ENCODE data around the gene RNLS.
A peak's percentile ranks its signal among the peaks of the same experiment; 100 is the strongest.

The RNLS gene

GRCh38 chr10:88423732-88424131, 159.4 kb downstream of the RNLS start:
- DNase-seq = no peak

- DNase-seq = no peak
These were observed 161.5 kb downstream of the RNLS start for GRCh38 chr10:88421590-88421989.

DNA sequence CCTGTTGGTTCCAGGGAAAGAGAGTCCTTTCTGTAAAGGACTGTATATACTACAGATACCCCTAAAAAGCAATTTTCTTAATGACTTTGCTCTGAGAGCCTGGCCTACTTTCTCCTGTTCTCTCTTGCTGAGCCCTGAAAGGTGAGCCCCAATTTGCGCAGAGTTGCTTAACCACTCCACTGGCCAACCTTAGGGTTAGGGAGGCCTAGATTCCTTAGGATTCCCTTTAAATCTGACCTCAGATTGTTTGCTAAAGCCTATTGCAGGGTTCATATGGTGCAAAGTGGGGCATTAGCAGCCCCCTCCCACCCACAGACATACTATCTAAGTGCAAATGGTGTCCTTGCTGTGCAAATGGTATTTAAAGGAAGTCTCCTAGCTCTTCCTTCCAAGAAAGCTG, 164.2 kb downstream of the RNLS start:
- no peak for DNase-seq

DNA sequence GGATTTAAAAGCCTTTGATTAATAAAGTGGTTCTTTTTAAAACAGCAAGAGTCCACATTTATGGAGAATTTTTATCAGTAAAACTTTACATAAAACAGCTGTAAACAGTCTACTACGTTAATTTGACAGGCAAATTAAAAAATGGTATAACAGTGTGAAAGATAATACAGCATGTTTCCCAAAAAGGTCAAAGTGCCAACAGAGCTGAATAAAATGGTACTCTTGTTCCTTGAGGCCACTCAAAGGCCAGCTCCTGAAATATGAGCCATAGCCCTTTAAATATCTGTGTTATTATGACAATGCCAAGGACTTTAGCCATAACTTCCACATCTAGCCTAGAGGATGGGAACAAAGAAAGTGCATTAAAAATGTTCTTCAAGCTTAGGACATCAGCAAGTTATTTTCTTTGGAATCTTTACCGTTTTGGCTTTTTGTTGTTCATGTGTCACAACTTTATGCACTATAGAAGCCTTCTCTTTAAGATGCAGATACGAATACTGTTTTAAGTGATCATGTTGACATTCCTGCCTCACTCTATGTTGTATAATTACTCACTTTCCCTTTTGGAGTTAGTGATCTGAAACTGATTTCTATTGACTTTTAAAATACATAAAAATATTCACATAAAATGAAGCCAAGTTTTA, 165.6 kb downstream of the RNLS start:
- DNase-seq = no peak

DNA sequence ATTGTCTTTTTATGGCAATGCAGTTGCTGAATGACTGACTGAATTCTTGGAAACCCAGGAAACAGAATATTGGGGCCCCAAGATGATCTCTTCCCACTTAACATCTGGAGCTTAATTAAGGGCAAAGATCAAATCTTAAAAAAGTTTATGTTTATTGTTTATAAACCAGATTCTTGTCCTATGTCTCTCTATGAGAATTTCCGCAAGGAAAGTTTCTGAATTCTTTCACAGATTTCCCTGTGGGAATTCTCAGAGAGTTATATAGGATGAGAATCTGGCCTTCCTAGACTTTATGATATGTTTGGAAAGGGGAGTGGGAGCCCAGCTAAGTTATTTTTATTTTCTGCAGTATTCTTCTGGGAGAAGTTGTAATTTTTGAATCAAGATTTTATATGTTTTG, 166.3 kb downstream of the RNLS start:
- no peak for DNase-seq

- no peak for DNase-seq
These were observed 167.5 kb downstream of the RNLS start for GRCh38 chr10:88415533-88416130.

DNA sequence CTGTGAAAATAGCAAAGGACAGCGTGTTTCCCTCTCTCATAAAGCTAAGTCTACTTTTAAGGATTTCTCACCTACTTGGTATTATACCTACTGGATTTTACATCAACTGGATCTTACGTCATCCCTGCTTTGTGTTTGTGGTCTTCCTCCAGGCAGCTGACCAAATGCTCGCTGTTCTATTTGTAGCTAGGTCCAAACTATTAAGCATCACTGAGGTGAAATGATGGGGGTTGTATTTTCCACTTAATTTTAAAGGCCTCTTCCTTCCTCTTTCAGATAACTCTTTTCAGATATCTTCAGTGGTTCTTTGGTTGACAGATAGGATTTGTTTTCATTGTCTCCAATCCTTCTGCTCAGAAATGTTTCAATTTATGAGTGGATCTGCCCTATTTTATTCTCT, 169.7 kb downstream of the RNLS start:
- no peak for DNase-seq

DNA sequence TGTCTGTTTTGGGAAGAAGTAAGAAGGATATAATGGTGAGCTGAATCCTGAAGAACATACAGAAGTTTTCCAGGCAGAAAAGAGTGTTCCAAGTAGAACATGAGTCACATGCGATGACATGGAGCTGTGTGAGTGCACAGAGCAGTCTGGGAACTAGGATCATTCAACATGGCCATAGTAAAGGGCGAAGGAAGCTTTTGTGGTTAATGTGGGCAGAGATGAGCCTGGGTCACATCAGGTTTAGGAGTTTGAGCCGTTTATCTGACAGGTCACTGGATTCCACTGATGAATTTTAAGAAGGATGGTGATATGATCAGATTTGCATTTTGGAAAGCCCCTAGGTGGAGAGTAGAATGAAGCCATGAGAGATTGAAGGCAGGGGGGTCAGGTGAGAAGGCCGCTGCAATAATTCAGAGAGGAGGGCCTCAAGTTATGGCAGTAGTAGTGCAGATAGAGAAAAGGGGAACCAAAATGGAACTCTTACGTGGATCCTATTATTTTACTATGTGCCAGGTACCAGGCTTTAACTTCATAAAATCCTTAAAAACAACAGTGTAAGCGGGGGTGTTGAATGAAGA, 171.3 kb downstream of the RNLS start:
- no peak for DNase-seq

DNA sequence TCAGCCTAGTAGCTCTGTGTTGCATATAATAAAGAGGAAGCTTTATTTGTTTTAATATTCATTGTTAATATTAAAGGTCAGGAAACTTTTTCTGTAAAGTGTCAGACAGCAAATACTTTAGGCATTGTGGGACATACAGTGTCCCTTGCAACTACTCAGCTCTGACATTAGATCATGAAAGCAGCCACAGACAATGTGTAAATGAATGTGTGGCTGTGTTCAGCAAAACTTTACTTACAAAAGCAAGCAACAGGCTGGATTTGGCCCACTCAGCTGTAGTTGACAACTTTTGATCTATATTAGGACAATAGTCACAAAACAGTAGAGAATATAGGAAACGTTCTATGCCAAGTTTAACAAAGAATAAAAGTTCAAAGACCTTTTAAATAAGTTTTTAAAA, 173.3 kb downstream of the RNLS start:
- DNase-seq = no peak

DNA sequence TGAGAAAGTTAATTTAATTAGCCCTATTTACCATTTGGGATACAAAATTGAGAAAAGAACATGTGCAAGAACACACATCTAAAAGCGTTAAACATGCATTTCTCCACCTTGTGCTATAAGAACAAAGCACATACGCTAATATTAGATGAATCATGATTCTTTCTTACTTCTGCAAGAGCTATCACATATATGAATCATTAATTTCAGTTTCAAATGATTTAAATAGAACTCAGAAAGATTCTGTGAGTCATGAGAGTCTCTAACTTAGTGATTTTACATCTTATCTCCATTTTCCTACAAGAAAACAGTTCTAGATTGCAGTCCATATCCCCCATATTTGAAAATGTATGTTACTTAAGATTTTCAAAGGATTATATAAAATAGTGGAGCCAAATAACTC, 173.9 kb downstream of the RNLS start:
- DNase-seq = no peak

DNA sequence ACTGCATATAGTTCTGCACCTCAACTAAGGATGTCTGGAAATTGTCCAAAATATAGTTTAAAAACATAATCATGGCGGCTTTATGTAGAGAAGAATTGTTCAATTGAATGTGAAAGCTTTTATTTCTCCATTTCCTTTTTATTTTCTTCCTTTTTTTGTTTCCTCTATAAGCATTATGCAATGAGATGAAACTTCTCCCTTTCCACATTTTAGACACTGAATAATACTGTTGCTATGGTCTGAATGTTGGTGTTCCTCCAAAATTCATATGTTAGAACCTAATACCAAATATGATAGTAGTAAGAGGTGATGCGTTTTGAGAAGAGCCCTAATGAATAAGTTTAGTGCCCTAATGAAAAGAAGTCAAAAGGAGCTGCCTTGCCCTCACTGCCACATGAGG, 175.0 kb downstream of the RNLS start:
- DNase-seq = no peak

DNA sequence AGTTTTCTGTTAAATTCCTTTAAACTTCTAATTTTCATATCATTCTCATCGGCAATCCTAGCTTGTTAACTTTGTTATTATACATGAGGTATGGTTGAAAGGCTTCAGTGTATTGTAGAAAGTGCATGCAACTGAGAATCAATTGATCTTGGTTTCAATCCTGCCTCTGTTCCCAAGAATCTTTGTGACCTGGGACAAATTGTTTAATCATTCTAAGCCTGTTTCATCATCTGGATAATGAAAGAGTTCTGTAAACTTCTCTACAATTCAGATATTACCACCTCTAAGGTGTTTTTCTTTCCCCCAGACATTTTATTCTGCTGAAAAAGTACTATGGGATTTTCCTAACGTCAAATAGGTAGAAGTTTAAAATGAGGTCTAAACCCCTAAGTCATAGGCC, 179.0 kb downstream of the RNLS start:
- no peak for DNase-seq

GRCh38 chr10:88401671-88402347, 181.3 kb downstream of the RNLS start:
- DNase-seq = no peak

- no peak for DNase-seq
These were observed 183.9 kb downstream of the RNLS start for GRCh38 chr10:88399240-88399639.

- DNase-seq = no peak
These were observed 187.4 kb downstream of the RNLS start for GRCh38 chr10:88395677-88396076.

- DNase-seq = no peak
These were observed 190.9 kb downstream of the RNLS start for GRCh38 chr10:88392222-88392621.

DNA sequence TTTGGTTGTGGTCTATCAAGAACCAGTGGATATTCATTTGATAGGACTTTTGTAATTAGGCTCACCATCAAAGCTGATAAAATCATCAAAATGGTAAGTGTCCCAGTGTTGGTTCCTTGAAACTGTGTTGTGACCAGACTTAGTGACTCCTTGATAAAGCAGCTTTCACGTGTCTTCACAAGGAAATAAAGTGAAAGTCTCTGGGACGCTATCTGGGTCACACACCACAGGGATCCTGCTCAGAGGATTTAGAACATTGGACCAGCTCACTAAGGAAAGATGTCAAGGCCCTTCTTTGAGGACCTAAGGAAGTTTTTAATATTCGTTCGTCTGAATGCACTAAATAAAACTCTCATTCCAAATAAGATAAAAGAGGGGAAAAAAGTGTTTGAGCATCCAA, 193.1 kb downstream of the RNLS start:
- DNase-seq = no peak

GRCh38 chr10:88389456-88389855, 193.7 kb downstream of the RNLS start:
- DNase-seq = peak in 1 of 2 experiments; percentile 4

DNA sequence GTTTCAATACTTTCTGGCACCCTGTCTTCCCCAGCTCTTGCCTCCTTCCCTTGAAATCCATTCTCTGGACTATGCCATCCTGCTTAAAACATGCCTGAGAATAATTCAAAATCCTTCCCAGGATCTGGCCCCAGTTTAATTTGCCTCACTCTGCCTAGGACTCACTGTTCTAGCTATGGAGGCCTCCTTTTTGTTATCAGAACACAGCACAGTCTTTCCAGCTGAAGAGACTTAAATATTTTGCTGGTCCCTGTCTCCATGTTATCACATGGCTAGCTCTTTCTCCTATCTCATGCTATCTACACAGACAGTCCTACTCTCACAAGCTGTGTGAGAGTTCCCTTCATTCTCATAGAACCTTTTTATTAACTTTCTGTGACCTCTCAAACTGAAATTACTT, 194.8 kb downstream of the RNLS start:
- no peak for DNase-seq

GRCh38 chr10:88386821-88387773, 196.0 kb downstream of the RNLS start:
- peak; percentile 37 to 69 for DNase-seq

DNA sequence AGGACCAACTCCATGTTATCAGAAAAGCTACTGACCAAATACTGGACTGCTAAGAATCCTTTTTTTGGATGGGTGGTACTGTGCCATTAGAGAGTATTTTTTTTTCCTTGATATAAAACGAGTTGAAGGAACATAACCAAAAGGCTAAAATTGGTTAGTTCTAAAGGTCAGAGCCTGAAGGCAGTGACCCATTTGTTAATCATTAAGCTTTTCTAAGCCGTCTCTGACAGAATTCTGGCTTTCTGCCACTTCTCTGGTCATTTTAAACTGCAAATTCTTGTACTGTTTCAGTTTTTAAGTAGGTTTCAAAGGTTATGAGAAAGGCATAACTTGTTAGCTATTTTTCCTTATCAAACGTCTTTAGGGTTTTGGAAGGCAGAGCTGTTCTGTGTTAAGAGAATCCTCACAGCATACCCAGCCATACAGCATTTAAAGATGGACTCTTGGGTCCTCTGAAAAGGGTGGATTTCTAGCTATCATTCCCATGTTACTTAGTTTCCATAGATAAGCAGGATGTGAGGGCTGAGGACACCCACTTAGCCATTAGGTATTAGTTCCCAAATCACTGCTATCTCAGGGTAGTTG, 196.8 kb downstream of the RNLS start:
- no peak for DNase-seq

DNA sequence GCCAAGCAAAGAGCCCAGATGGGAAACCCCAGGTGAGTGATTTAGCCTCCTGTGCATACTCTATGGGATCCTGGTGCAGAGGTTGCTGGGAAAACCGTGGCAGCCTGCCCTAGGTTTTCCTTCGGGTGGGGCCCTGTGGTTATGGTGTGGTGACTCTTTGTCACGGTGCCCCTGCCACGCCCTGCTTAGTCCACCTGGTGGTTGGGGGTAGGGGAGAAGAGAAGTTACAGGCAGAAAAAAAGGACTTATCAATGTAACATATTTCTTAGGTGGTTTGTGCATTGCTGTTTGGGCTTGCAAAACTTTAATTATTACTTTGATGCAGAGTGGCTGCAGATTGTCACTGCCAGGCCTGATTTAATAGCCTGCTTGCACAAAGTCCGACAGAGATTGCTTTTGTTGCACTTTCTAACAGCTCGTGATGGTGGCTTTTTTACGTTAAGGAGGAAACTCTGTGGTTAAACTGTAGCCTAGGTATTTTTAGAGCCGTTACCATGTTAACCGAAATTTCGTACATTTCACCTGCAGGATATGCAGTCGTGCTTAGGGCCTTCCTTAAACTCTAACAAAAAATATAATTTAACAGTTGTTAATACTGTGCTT, 197.4 kb downstream of the RNLS start:
- peak in 1 of 2 experiments; percentile 8 for DNase-seq
